DMS153 treated with DMSO at 0.1 percent for 48 hours (cell line): ENCODE measurements around the gene PLBD2.
A peak's percentile ranks its signal among the peaks of the same experiment; 100 is the strongest.

Experiments used
- DNase-seq: peaks from one replicate; lab custom pipeline; 2025; ENCODE audit not compliant: unreplicated experiment; lab: John Stamatoyannopoulos, UW

PLBD2 gene

GRCh38 chr12:113358381-113359132 lies at the start of gene PLBD2:
PLBD2 (plus strand) TSS chr12:113358587; CDS start chr12:113358601, 14 bp downstream.
- DNase-seq = peak; percentile 63

- no peak for DNase-seq
Observed at GRCh38 chr12:113310489-113310888, 47.9 kb upstream of the PLBD2 start.

- no peak for DNase-seq
Observed at GRCh38 chr12:113314121-113314529, 44.3 kb upstream of the PLBD2 start.

- no peak for DNase-seq
Observed at GRCh38 chr12:113315358-113315757, 43.0 kb upstream of the PLBD2 start.

- no peak for DNase-seq
Observed at GRCh38 chr12:113316155-113316554, 42.2 kb upstream of the PLBD2 start.

GRCh38 chr12:113317122-113317521 lies 41.3 kb upstream of the PLBD2 start:
- no peak for DNase-seq

- no peak for DNase-seq
Observed at GRCh38 chr12:113318046-113318656, 40.2 kb upstream of the PLBD2 start.

GRCh38 chr12:113318900-113319628 lies 39.3 kb upstream of the PLBD2 start:
- DNase-seq = no peak

GRCh38 chr12:113320401-113320800 lies 38.0 kb upstream of the PLBD2 start:
- DNase-seq = no peak

GRCh38 chr12:113322343-113322742 lies 36.0 kb upstream of the PLBD2 start:
- DNase-seq = no peak

GRCh38 chr12:113325916-113326315 lies 32.5 kb upstream of the PLBD2 start:
- no peak for DNase-seq

- no peak for DNase-seq
Observed at GRCh38 chr12:113326775-113327395, 31.5 kb upstream of the PLBD2 start.

- DNase-seq = no peak
Observed at GRCh38 chr12:113328368-113328889, 30.0 kb upstream of the PLBD2 start.

GRCh38 chr12:113329022-113329790 lies 29.2 kb upstream of the PLBD2 start:
- DNase-seq = no peak

- DNase-seq = no peak
Observed at GRCh38 chr12:113329791-113330417, 28.5 kb upstream of the PLBD2 start.

GRCh38 chr12:113330505-113330904 lies 27.9 kb upstream of the PLBD2 start:
- DNase-seq = no peak

- DNase-seq = no peak
Observed at GRCh38 chr12:113332688-113333417, 25.5 kb upstream of the PLBD2 start.

GRCh38 chr12:113333418-113333750 lies 25.0 kb upstream of the PLBD2 start:
- no peak for DNase-seq
